A204.1 (cell line): ENCODE data around the gene GYS1.

Experiments used
- FAIRE-seq: peaks from 2 replicates; lab custom pipeline; 2012; peaks lifted over from hg19 to GRCh38; lab: Jason Lieb, UNC

Gene GYS1

GRCh38 chr19:48963371-48964204 is 29.5 kb downstream of the GYS1 start:
- FAIRE-seq: no peak

GRCh38 chr19:48962849-48963165 is 30.3 kb downstream of the GYS1 start:
- FAIRE-seq: no peak

DNA sequence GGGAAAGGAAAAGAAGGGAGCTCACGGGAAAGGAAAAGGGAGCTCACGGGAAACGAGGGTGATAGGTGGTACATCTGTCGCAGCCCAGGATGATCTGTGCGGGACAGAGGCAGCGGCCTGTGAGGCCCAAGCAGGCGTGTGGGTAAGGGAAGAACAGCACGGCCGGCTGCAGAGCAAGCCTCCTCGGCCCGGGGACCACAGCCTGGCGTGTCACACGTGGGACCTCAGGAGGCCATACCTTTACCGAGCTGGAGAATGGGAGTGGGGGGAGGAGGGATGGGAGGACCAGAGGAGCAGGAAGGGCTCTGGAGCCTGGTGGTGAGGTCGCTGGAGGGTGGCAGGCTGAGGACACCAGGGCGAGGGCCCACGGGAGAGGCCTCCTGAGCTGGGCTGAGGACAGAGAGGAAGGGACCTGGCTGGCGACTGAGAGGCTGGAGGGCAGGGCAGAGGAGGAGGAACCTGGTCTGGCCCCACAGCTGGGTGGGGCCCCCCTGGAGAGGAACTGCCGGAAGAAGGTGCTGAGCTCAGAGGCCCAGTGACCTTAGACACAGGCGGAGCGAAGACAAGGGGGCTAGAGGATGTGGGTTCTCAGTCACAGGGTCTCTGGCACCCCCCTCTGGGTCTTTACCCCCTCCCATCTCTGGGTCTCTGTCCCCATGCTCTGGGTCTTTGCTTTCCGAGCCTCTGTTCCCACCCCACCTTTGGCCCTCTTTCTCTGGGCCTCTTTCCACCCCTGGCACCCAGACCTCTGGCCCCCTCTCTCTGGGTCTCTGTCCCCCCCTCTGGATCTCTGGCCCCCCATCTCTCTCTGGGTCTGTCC is 30.9 kb downstream of the GYS1 start:
- no peak for FAIRE-seq

GRCh38 chr19:48961673-48962028 is 31.5 kb downstream of the GYS1 start:
- FAIRE-seq: no peak

DNA sequence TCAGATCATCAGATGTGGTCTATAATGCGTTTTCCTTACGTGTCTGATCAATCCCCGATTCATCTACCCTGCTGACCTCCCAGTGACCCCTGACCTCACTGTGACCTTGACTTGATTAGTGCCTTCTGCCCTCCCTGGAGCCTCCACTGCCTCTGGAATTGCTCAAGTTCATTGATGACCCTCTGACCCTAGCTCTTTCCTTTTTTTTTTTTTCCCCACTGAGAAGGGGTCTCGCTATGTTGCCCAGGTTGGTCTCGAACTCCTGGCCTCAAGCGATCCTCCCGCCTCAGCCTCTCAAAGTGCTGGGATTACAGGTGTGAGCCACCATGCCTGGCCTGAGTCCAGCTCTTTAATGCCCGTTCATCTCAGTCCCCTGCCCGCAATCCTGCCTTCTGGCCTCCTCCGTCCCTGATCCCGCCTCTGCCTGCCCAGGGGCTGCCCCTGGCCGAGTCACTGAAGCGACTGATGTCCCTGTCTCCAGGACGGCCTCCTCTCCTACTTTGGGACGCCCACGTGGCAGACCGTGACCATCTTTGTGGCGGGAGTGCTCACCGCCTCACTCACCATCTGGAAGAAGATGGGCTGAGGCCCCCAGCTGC is 32.0 kb downstream of the GYS1 start:
- FAIRE-seq: no peak

GRCh38 chr19:48959341-48960239 is 33.5 kb downstream of the GYS1 start:
- no peak for FAIRE-seq

- FAIRE-seq: no peak
Measured at GRCh38 chr19:48958006-48958405, 35.1 kb downstream of the GYS1 start.

GRCh38 chr19:48955308-48955958 is 37.7 kb downstream of the GYS1 start:
- FAIRE-seq: no peak

DNA sequence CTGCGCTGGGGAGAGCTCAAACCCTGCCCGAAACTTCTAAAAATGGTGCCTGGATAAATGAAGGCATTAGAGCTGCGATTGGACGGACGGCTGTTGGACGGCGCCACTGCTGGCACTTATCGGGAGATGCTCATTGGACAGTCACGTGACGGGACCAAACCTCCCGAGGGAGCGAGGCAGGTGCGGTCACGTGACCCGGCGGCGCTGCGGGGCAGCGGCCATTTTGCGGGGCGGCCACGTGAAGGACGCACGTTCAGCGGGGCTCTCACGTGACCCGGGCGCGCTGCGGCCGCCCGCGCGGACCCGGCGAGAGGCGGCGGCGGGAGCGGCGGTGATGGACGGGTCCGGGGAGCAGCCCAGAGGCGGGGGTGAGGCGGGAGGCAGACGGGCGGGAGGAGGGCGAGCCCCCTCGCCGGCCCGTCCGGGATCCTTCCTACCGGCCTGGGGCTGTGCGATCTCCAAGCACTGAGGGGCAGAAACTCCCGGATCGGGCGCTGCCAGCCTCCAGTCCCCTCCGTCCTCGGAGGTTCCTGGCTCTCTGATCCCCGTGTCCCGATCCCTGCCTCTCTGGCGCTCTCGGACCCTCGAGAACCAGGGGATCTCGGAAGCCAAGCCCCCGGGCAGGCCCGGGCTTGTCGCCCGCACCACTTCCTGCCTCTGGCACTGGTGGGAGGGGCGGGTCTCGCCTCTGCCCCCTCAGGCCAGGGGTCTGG is 38.4 kb downstream of the GYS1 start, which contains the start of gene BAX:
BAX (plus strand) TSS at position 281 of the 713 bp plus-strand sequence; CDS start at position 335, 54 bp downstream.
- FAIRE-seq: no peak

GRCh38 chr19:48953990-48954594 is 39.0 kb downstream of the GYS1 start:
- no peak for FAIRE-seq

- no peak for FAIRE-seq
Measured at GRCh38 chr19:48953141-48953540, 40.0 kb downstream of the GYS1 start.

GRCh38 chr19:48950830-48951519 is 42.1 kb downstream of the GYS1 start:
- no peak for FAIRE-seq

GRCh38 chr19:48950159-48950558 is 43.0 kb downstream of the GYS1 start:
- FAIRE-seq: no peak

GRCh38 chr19:48947258-48947542 is 45.9 kb downstream of the GYS1 start:
- FAIRE-seq: no peak

GRCh38 chr19:48946463-48947257 is 46.4 kb downstream of the GYS1 start:
- no peak for FAIRE-seq

- FAIRE-seq: no peak
Measured at GRCh38 chr19:48945817-48946216, 47.3 kb downstream of the GYS1 start.

DNA sequence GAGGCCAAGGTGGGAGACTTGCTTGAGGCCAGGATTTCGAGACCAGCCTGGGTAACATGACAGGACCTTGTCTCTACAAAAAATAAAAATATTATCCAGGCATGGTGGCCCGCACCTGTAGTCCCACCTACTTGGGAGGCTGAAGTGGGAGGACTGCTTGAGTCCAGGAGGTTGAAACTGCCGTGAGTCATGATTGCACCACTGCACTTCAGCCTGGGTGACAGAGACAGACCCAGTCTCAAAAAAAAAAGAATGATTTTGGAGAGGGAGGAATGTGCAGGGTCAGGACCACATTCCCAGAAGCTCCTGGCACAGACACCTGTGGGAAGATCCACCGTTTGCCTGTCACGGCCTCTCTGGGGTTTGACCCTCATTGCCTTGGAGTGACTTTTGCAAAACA is 47.7 kb downstream of the GYS1 start:
- no peak for FAIRE-seq

- no peak for FAIRE-seq
Measured at GRCh38 chr19:48943081-48943480, 50.0 kb downstream of the GYS1 start.

GRCh38 chr19:48940902-48941301 is 52.2 kb downstream of the GYS1 start:
- FAIRE-seq: no peak
